BJ (cell line): ENCODE measurements around the gene DCHS2. TPM values are rescaled to one million over a fixed set of nuclear protein-coding genes. Genes with fewer than 3 reads are reported as not detected.

Experiments
- CTCF ChIA-PET: fragments of 350-600 bp; formaldehyde crosslinking; extraction: SDS; loops from one replicate; lab custom pipeline; 2021; ENCODE audit warnings: antibody characterized with exemption, inconsistent platforms; lab: Yijun Ruan, JAX
- POLR2A ChIA-PET: fragments of 300-600 bp; sonication (Branson Sonifier 250); formaldehyde crosslinking; extraction: SDS; loops from one replicate; lab custom pipeline; 2021; ENCODE audit warnings: antibody characterized with exemption; lab: Charles Lee
- DNase-seq: peaks from one replicate; pipeline ENCODE4 v3.0.0-alpha.2; 2011; ENCODE audit warnings: low read depth
- H3K27me3 ChIP-seq: 2 replicates; pipeline ENCODE4 v1.6.0; 2011; ENCODE audit warnings: low read length; ENCODE audit not compliant: control insufficient read depth, insufficient read depth
- H3K36me3 ChIP-seq: 2 replicates; pipeline ENCODE4 v1.5.1; 2011; ENCODE audit warnings: low read length; ENCODE audit not compliant: control insufficient read depth, insufficient read depth
- H3K4me3 ChIP-seq: 2 replicates; pipeline ENCODE4 v1.5.1; 2011; ENCODE audit warnings: low read depth, mild to moderate bottlenecking, control low read depth, low read length
- polyA plus RNA-seq: library from polyadenylated mRNA; depleted of rRNA; stranded (reverse); fragments of >200 nt; gene quantifications from 2 replicates; pipeline ENCODE4 v1.2.3, GENCODE V29; 2011
- TF ChIP-seq, protein P1 (sequence below): IDR thresholded peaks from 2 replicates; pipeline ENCODE4 v1.5.1; 2011; ENCODE audit warnings: low read depth, mild to moderate bottlenecking, control low read depth, inconsistent platforms, low read length, moderate library complexity; ENCODE audit not compliant: insufficient read depth

DCHS2 gene
- polyA plus RNA-seq, 1 experiment = not detected

DNA sequence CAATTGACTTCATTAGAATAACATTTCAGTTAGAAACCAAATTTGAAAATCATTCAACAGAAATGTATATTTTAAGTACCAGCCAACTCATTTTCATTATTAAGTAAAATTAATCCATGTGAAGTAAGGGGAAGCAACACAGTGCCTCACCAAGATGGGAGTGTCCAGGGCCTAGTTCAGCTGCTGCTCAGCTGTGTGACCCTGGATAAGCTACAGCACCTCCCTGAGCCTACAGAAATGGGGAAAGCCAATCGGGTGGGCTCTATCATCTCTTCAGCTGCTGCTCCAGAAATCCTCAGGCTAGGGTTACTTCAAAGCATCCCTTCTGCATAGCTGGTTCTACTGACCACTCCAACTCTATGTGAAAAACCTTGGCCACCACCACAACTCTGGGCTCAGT, 18.7 kb downstream of the DCHS2 start:
- no peak for DNase-seq
- ChIA-PET POLR2A (no interaction called here), CTCF (no interaction called here)
- Histone ChIP-seq H3K27me3 (no peaks in the 10 kb centered on the region), H3K4me3 (no peak overlapping the region), H3K36me3 (no peaks in the 10 kb centered on the region)
- TF ChIP-seq, protein P1, sequence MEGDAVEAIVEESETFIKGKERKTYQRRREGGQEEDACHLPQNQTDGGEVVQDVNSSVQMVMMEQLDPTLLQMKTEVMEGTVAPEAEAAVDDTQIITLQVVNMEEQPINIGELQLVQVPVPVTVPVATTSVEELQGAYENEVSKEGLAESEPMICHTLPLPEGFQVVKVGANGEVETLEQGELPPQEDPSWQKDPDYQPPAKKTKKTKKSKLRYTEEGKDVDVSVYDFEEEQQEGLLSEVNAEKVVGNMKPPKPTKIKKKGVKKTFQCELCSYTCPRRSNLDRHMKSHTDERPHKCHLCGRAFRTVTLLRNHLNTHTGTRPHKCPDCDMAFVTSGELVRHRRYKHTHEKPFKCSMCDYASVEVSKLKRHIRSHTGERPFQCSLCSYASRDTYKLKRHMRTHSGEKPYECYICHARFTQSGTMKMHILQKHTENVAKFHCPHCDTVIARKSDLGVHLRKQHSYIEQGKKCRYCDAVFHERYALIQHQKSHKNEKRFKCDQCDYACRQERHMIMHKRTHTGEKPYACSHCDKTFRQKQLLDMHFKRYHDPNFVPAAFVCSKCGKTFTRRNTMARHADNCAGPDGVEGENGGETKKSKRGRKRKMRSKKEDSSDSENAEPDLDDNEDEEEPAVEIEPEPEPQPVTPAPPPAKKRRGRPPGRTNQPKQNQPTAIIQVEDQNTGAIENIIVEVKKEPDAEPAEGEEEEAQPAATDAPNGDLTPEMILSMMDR = no peak

DNA sequence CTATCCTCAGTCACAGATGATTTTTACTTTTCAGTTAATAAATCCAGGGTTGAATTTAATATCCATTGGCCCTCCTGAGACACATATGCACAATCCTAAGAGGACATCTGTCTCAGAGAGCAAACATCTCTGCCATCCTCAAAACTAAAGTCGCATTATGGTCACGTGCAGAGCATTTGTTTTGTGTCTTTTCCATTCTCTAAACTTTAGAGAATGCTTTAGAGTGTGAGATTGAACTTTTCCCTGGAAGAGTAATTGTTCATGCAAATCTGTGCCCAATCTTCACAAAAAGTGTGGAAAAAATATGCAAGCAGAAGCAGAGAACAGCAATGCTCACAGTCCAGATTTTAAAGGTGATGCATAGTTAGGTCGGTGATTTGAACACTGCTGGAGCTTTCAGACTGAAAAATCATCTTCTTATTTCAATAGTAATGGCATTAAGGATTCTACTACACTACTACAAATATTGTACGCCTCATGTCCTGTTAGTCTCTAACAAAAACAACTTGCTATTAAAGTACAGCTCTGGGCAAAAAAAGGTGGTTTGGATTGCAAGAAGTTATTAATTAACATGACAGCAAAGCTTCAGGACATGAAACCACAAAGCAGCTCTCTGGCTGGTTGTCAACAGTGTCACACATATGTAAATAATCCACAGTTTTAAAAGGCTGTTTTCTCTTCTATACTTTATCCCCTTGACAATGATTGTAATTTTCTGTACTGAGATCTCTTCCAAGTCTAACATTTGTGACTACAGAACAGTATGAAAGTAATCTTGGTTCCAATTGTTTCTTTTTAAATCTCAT, 19.9 kb downstream of the DCHS2 start:
- Histone ChIP-seq H3K36me3 (no peaks in the 10 kb centered on the region), H3K27me3 (no peaks in the 10 kb centered on the region), H3K4me3 (no peak overlapping the region)
- no peak for DNase-seq
- TF ChIP-seq, protein P1 = no peak
- ChIA-PET CTCF (no interaction called here), POLR2A (no interaction called here)

- Histone ChIP-seq H3K27me3 (no peaks in the 10 kb centered on the region), H3K4me3 (no peak overlapping the region), H3K36me3 (no peaks in the 10 kb centered on the region)
- POLR2A ChIA-PET = no interaction called here
- TF ChIP-seq, protein P1 = no peak
- CTCF ChIA-PET = no interaction called here
- no peak for DNase-seq
These were observed 20.6 kb downstream of the DCHS2 start for GRCh38 chr4:154471032-154471431.

DNA sequence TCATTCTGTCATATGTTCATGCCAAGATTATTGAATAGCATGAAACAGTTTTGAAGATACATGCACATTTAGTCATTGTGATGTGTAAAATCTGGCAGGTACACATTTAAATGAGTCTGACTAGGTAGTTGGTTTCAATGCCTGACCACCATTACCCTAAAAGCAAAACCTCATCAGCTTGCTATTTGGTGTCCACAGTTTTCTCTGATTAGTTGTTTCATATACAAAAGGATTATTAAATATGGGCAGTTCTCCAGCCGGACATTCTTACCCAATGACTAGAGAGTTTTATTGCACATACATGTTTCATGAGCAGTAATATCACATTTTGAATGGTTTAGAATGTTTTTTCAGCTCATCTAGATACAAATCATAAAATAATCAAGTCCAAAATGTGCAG, 23.7 kb downstream of the DCHS2 start:
- CTCF ChIA-PET = no interaction called here

GRCh38 chr4:154466336-154466735, 25.3 kb downstream of the DCHS2 start:
- TF ChIP-seq, protein P1 = no peak
- Histone ChIP-seq H3K4me3 (no peak overlapping the region), H3K27me3 (no peaks in the 10 kb centered on the region), H3K36me3 (no peaks in the 10 kb centered on the region)
- no peak for DNase-seq
- CTCF ChIA-PET = interaction anchor here (0.8 kb wide), 1 partner anchor 37 kb away, joined by 3 read pairs; no protein-coding TSS in a partner anchor
- POLR2A ChIA-PET = no interaction called here

More for the DNA sequence above, 23.7 kb downstream of the DCHS2 start:
- DNase-seq = no peak
- Histone ChIP-seq H3K27me3 (no peaks in the 10 kb centered on the region), H3K4me3 (no peak overlapping the region), H3K36me3 (no peaks in the 10 kb centered on the region)
- POLR2A ChIA-PET = no interaction called here
- TF ChIP-seq, protein P1 = no peak
